Measurements from ENCODE around the gene ARHGAP25. TPM values are rescaled to one million over a fixed set of nuclear protein-coding genes. Genes with fewer than 3 reads are reported as not detected.

ARHGAP25 gene
- total RNA-seq, 1 experiment from 2014 or later: 0.27 TPM

- Histone ChIP-seq H3K9ac (ENCODE audit: low read length) (no peak overlapping the region), H3K79me2 (ENCODE audit: insufficient read depth, low read length) (no peaks in the 10 kb centered on the region), H3K27me3 (ENCODE audit: insufficient read depth, low read length) (peaks cover 14% of the 10 kb centered on the region), H4K20me1 (ENCODE audit: insufficient read depth) (no peaks in the 10 kb centered on the region), H3K9me2 (ENCODE audit: insufficient read depth) (no peaks in the 10 kb centered on the region), H3K4me1 (ENCODE audit: control insufficient read depth in 1 of 2, insufficient read depth in 2 of 2, low read length in 2 of 2) (no peaks in the 10 kb centered on the region), H3K27ac (ENCODE audit: low read depth, low read length) (no peak overlapping the region), H3K4me2 (ENCODE audit: low read length) (no peak overlapping the region), H3K4me3 (replicated peaks in 1 of 2; ENCODE audit: low read depth in 1 of 2, low read length in 2 of 2) (no peak overlapping the region), H3K36me3 (ENCODE audit: control insufficient read depth in 1 of 2, insufficient read depth in 2 of 2, low read length in 2 of 2) (no peaks in the 10 kb centered on the region), H2AFZ (ENCODE audit: low read depth, low read length, poor library complexity, severe bottlenecking) (no peak overlapping the region), H3K9me3 (ENCODE audit: control insufficient read depth in 1 of 2, insufficient read depth in 1 of 2, low read depth in 1 of 2, low read length in 2 of 2) (no peaks in the 10 kb centered on the region)
- POLR2A ChIA-PET: no interaction called here
- TF ChIP-seq SRF (IDR thresholded peaks at IDR 0.05; ENCODE audit: low read depth): no peak
- no peak for TF ChIP-seq ZBTB33 (IDR thresholded peaks at IDR 0.05; ENCODE audit: extremely low read depth, insufficient replicate concordance, low read length)
- RAD21 ChIA-PET (ENCODE audit: low non-redundant PET in 1 of 2, low total read pairs in 2 of 2, uncharacterized antibody in 2 of 2, unreplicated experiment in 2 of 2): no interaction called here
- BruUV-seq (replicated peaks): no TSS peak
- ATAC-seq: no peak
- intact Hi-C loops (cut with micrococcal nuclease): no loop called here
- CTCF ChIA-PET: no interaction called here
- no peak for DNase-seq (ENCODE audit: low read depth, low spot score)
Measured at GRCh38 chr2:68846091-68846490, 111.5 kb downstream of the ARHGAP25 start.

- no peak overlapping the region for H3K9ac ChIP-seq (ENCODE audit: low read length)
- ATAC-seq: no peak
- H2AFZ ChIP-seq (ENCODE audit: low read depth, low read length, poor library complexity, severe bottlenecking): no peak overlapping the region
- no peaks in the 10 kb centered on the region for H3K4me1 ChIP-seq (ENCODE audit: control insufficient read depth in 1 of 2, insufficient read depth in 2 of 2, low read length in 2 of 2)
- H3K4me2 ChIP-seq (ENCODE audit: low read length): no peak overlapping the region
- H3K27ac ChIP-seq (ENCODE audit: low read depth, low read length): no peak overlapping the region
- no peaks in the 10 kb centered on the region for H3K79me2 ChIP-seq (ENCODE audit: insufficient read depth, low read length)
- H4K20me1 ChIP-seq (ENCODE audit: insufficient read depth): no peaks in the 10 kb centered on the region
- DNase-seq (ENCODE audit: low read depth, low spot score): no peak
- POLR2A ChIA-PET: no interaction called here
- no peak overlapping the region for H3K4me3 ChIP-seq (replicated peaks in 1 of 2; ENCODE audit: low read depth in 1 of 2, low read length in 2 of 2)
- CTCF ChIA-PET: interaction anchor here (1.4 kb wide), 1 partner anchor 9 kb away, joined by 8 read pairs; no protein-coding TSS in a partner anchor
- peaks cover 19% of the 10 kb centered on the region for H3K27me3 ChIP-seq (ENCODE audit: insufficient read depth, low read length)
- RAD21 ChIA-PET (ENCODE audit: low non-redundant PET in 1 of 2, low total read pairs in 2 of 2, uncharacterized antibody in 2 of 2, unreplicated experiment in 2 of 2): no interaction called here
- H3K36me3 ChIP-seq (ENCODE audit: control insufficient read depth in 1 of 2, insufficient read depth in 2 of 2, low read length in 2 of 2): no peaks in the 10 kb centered on the region
- no TSS peak for BruUV-seq (replicated peaks)
- intact Hi-C loops (cut with micrococcal nuclease): no loop called here
- no peaks in the 10 kb centered on the region for H3K9me3 ChIP-seq (ENCODE audit: control insufficient read depth in 1 of 2, insufficient read depth in 1 of 2, low read depth in 1 of 2, low read length in 2 of 2)
- no peaks in the 10 kb centered on the region for H3K9me2 ChIP-seq (ENCODE audit: insufficient read depth)
- TF ChIP-seq EZH2 (IDR thresholded peaks at IDR 0.05) (no peak), TCF7L2 (IDR thresholded peaks at IDR 0.05; ENCODE audit: borderline replicate concordance, extremely low read depth, insufficient read depth, insufficient read length) (no peak), CBX3 (IDR thresholded peaks at IDR 0.05; ENCODE audit: low read depth) (no peak), ZBTB33 (IDR thresholded peaks at IDR 0.05; ENCODE audit: extremely low read depth, insufficient replicate concordance, low read length) (no peak), ZFX (IDR thresholded peaks at IDR 0.05) (no peak), CEBPB (IDR thresholded peaks at IDR 0.05; ENCODE audit: low read depth) (no peak), MAX (IDR thresholded peaks at IDR 0.05) (no peak), YY1 (IDR thresholded peaks at IDR 0.05; ENCODE audit: extremely low read depth, insufficient replicate concordance, low read depth, low read length) (no peak), ELF1 (IDR thresholded peaks at IDR 0.05; ENCODE audit: borderline replicate concordance, low read depth) (no peak), SP1 (IDR thresholded peaks at IDR 0.05; ENCODE audit: low read depth) (no peak), REST (IDR thresholded peaks at IDR 0.05; ENCODE audit: low read depth) (no peak), ZNF274 (IDR thresholded peaks at IDR 0.05; ENCODE audit: low read depth, low read length) (no peak)
Measured at GRCh38 chr2:68847751-68848150, 113.1 kb downstream of the ARHGAP25 start.
